B cell (primary cell): ENCODE measurements around the gene SERBP1. TPM values are rescaled to one million over a fixed set of nuclear protein-coding genes. Genes with fewer than 3 reads are reported as not detected.

Experiments used
- ATAC-seq: fragments of 200-7000 bp; cut with Tn5 transposase; one replicate; pipeline ENCODE4 v1.10.0; 2021; ENCODE audit warnings: low read depth, mild to moderate bottlenecking, moderate number of reproducible peaks, moderate library complexity
- CTCF ChIA-PET: fragments of 350-600 bp; sonication (Branson Sonifier 250); formaldehyde crosslinking; loops from one replicate; lab custom pipeline; 2021; ENCODE audit warnings: antibody characterized with exemption, inconsistent platforms; lab: Charles Lee
- POLR2A ChIA-PET: fragments of 350-600 bp; sonication (Branson Sonifier 250); formaldehyde crosslinking; loops from one replicate; lab custom pipeline; 2021; ENCODE audit warnings: antibody characterized with exemption; lab: Charles Lee
- DNase-seq: peaks from one replicate; pipeline ENCODE4 v3.0.0; 2013
- H2AFZ ChIP-seq: 2 replicates; pipeline ENCODE4 v1.6.1; 2012; ENCODE audit warnings: mild to moderate bottlenecking, low read depth, low read length; ENCODE audit not compliant: insufficient read depth, poor library complexity, severe bottlenecking
- H3K27ac ChIP-seq, 2 donors: 1 replicate in 1 of 2; 2 replicates in 1 of 2; pipeline ENCODE4 v1.5.1; 2012 to 2013; ENCODE audit warnings: low read length in 2 of 2, mild to moderate bottlenecking in 2 of 2, moderate library complexity in 1 of 2
- H3K27me3 ChIP-seq, 4 experiments: fragments of 200-600 bp in 1 of 4; sonication (generic) in 1 of 4; replicated peaks in 1 of 4; 1 replicate in 2 of 4; 2 replicates in 2 of 4; pipeline versions ENCODE4 v1.6.1 to v1.7.0; 2013 to 2016; ENCODE audit warnings: low read length in 3 of 4, mild to moderate bottlenecking in 2 of 4, mixed read lengths in 1 of 4, moderate library complexity in 1 of 4; ENCODE audit not compliant: insufficient read depth in 4 of 4, control insufficient read depth in 3 of 4; ENCODE audit errors: control extremely low read depth in 1 of 4
- H3K36me3 ChIP-seq, 2 experiments: replicated peaks in 1 of 2; 1 replicate in 1 of 2; 2 replicates in 1 of 2; pipeline versions ENCODE4 v1.6.1 to v1.7.1; 2013; ENCODE audit warnings: low read length in 1 of 2; ENCODE audit not compliant: insufficient read depth in 2 of 2, control insufficient read depth in 1 of 2; ENCODE audit errors: control extremely low read depth in 1 of 2, extremely low read depth in 1 of 2
- H3K4me1 ChIP-seq, 2 donors: fragments of 200-600 bp in 1 of 2; sonication (generic) in 1 of 2; 1 replicate in 1 of 2; 2 replicates in 1 of 2; pipeline versions ENCODE4 v1.5.1 to v1.6.1; 2013 to 2017; ENCODE audit warnings: low read length in 2 of 2; ENCODE audit not compliant: control insufficient read depth in 2 of 2, insufficient read depth in 2 of 2
- H3K4me2 ChIP-seq: replicated peaks from 2 replicates; pipeline ENCODE3; 2012; ENCODE audit warnings: mild to moderate bottlenecking, low read depth, low read length; ENCODE audit not compliant: poor library complexity, severe bottlenecking
- H3K4me3 ChIP-seq, 5 experiments: fragments of 200-600 bp in 1 of 5; sonication (generic) in 1 of 5; 1 replicate in 3 of 5; 2 replicates in 2 of 5; pipeline versions ENCODE4 v1.5.1 to v1.7.0; 2011 to 2016; ENCODE audit warnings: low read length in 4 of 5, mild to moderate bottlenecking in 4 of 5, low read depth in 2 of 5, control low read depth in 1 of 5, moderate library complexity in 1 of 5; ENCODE audit not compliant: insufficient read depth in 1 of 5; ENCODE audit errors: control extremely low read depth in 1 of 5, extremely low read depth in 1 of 5
- H3K79me2 ChIP-seq: fragments of 200-600 bp; sonication (generic); one replicate; pipeline ENCODE4 v1.6.0; 2016; ENCODE audit warnings: low read length; ENCODE audit not compliant: control insufficient read depth, insufficient read depth
- H3K9ac ChIP-seq: fragments of 200-600 bp; sonication (generic); 2 replicates; pipeline ENCODE4 v1.6.1; 2017; ENCODE audit warnings: mild to moderate bottlenecking, low read length, moderate library complexity
- H3K9me3 ChIP-seq, 3 donors: one replicate each; pipeline versions ENCODE4 v1.6.1 to v1.7.1; 2013; ENCODE audit warnings: low read length in 2 of 3; ENCODE audit not compliant: control insufficient read depth in 2 of 3, insufficient read depth in 1 of 3; ENCODE audit errors: control extremely low read depth in 1 of 3
- H4K20me1 ChIP-seq: 2 replicates; pipeline ENCODE4 v1.6.0; 2012; ENCODE audit warnings: mild to moderate bottlenecking, low read length; ENCODE audit not compliant: insufficient read depth, control insufficient read depth, poor library complexity, severe bottlenecking
- H3K27ac Mint-ChIP-seq: one replicate; pipeline ENCODE4 v1.8.0; 2021; ENCODE audit warnings: mixed read lengths
- H3K27me3 Mint-ChIP-seq: one replicate; pipeline ENCODE4 v1.8.0; 2021; ENCODE audit warnings: mixed read lengths
- H3K4me1 Mint-ChIP-seq: one replicate; pipeline ENCODE4 v1.8.0; 2021; ENCODE audit warnings: mixed read lengths
- H3K4me3 Mint-ChIP-seq: one replicate; pipeline ENCODE4 v1.8.0; 2021; ENCODE audit warnings: mixed read lengths
- H3K9me3 Mint-ChIP-seq: one replicate; pipeline ENCODE4 v1.8.0; 2022; ENCODE audit warnings: mixed read lengths; ENCODE audit not compliant: insufficient read depth
- EZH2 ChIP-seq: IDR thresholded peaks from 2 replicates; pipeline ENCODE4 v1.6.1; 2012; ENCODE audit warnings: borderline replicate concordance, low read depth, mild to moderate bottlenecking, moderate library complexity, low read length; ENCODE audit not compliant: insufficient read depth, poor library complexity, severe bottlenecking
- WGBS: methylation state at CpG from one replicate; pipeline ENCODE4 v1.1.5; 2013; ENCODE audit warnings: missing lambda C conversion rate; ENCODE audit not compliant: insufficient coverage; 5-methylcytosine and 5-hydroxymethylcytosine counted together
- intact Hi-C: fragments of 100-400 bp; cut with micrococcal nuclease; formaldehyde crosslinking; loops from one replicate; pipeline ENCODE4 v1.10.0; 2022
- polyA plus RNA-seq: library from polyadenylated mRNA; depleted of rRNA; stranded (reverse); fragments of >200 nt; gene quantifications from 2 replicates; pipeline ENCODE4 v1.2.3, GENCODE V29; 2012
- total RNA-seq, 2 donors: library from RNA; stranded (reverse); fragments of 120-200 nt in 1 of 2; gene quantifications; 1 replicate in 1 of 2; 2 replicates in 1 of 2; pipeline versions ENCODE4 v1.2.3 to v1.2.4, GENCODE V29; 2013 to 2022
- TF ChIP-seq, protein P1 (sequence below): fragments of 200-600 bp; IDR thresholded peaks from one replicate; pipeline ENCODE4 v1.8.0; 2022; ENCODE audit warnings: antibody characterized with exemption, mild to moderate bottlenecking

The SERBP1 gene
- total and polyA plus RNA-seq, 2 donors (not counting 1 experiment from before 2014, with no cell fraction given) = 21.0 to 142 TPM

DNA sequence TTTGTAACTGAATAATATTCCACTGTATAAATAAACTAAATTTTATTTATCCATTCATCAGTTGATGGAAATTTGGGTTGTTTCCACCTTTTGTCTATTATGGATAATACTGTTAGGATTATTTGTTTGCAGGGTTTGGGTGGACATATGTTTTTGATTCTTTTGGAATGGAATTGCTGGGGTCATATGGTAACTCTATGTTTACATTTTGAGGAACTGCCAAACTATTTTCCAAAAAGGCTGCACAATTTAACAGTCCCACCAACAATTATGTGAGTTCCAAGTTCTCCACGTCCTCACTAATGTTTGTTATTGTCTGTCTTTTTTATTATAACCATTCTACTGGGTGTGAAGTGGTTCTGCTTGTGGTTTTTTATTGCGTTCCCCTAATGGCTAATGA lies 4.3 kb upstream of the SERBP1 start:
- H3K9me3 ChIP-seq = no peaks in the 10 kb centered on the region
- H2AFZ ChIP-seq = no peak overlapping the region
- H4K20me1 ChIP-seq = peaks cover 3% of the 10 kb centered on the region
- no peak overlapping the region for H3K27ac ChIP-seq
- WGBS = no CpG with 5 or more reads among the region's 2 CpGs
- H3K36me3 ChIP-seq = no peaks in the 10 kb centered on the region
- CTCF ChIA-PET = no interaction called here
- peaks cover 16 to 17% of the 10 kb centered on the region in 2 donors for H3K4me1 ChIP-seq
- H3K4me3 ChIP-seq = no peak overlapping the region
- intact Hi-C loops = loop anchor here (5.0 kb wide), 2 partner anchors 322 to 452 kb away; no protein-coding TSS in a partner anchor
- TF ChIP-seq, protein P1, sequence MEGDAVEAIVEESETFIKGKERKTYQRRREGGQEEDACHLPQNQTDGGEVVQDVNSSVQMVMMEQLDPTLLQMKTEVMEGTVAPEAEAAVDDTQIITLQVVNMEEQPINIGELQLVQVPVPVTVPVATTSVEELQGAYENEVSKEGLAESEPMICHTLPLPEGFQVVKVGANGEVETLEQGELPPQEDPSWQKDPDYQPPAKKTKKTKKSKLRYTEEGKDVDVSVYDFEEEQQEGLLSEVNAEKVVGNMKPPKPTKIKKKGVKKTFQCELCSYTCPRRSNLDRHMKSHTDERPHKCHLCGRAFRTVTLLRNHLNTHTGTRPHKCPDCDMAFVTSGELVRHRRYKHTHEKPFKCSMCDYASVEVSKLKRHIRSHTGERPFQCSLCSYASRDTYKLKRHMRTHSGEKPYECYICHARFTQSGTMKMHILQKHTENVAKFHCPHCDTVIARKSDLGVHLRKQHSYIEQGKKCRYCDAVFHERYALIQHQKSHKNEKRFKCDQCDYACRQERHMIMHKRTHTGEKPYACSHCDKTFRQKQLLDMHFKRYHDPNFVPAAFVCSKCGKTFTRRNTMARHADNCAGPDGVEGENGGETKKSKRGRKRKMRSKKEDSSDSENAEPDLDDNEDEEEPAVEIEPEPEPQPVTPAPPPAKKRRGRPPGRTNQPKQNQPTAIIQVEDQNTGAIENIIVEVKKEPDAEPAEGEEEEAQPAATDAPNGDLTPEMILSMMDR = no peak
- no peak for TF ChIP-seq EZH2
- no peak overlapping the region for H3K9ac ChIP-seq
- H3K79me2 ChIP-seq = peaks cover 13% of the 10 kb centered on the region
- H3K4me2 ChIP-seq = no peak overlapping the region
- Mint-ChIP-seq H3K9me3 (no peaks in the 10 kb centered on the region), H3K27ac (no peak overlapping the region), H3K4me3 (no peak overlapping the region), H3K27me3 (peaks cover under 1% of the 10 kb centered on the region), H3K4me1 (peaks cover 27% of the 10 kb centered on the region)
- POLR2A ChIA-PET = interaction anchor here (0.7 kb wide), 1 partner anchor 81 kb away, joined by 3 read pairs; no protein-coding TSS in a partner anchor
- DNase-seq (no peak), ATAC-seq (no peak)
- no peaks in the 10 kb centered on the region for H3K27me3 ChIP-seq

DNA sequence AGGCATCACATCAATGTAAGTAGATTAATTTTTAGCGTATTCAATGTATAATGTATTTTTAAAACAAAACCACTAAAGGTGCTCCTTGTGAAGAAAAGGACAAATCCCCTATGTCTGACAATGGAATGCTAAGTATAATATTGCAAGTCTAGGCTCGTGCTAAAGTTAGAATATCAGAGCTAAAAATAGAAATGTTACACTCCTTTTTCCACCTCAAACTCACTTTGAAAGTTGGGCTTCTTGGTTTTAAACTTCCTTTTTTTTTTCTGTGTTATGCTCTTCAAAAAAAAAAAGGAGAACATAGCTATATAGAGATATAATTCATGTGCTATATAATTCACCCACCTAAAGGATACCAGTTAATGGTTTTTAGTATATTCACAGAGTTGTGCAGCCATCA lies 3.6 kb upstream of the SERBP1 start:
- no peaks in the 10 kb centered on the region for H3K36me3 ChIP-seq
- no peak overlapping the region for H3K9ac ChIP-seq
- peaks cover 31% of the 10 kb centered on the region for H3K4me1 Mint-ChIP-seq

More for the DNA sequence above, 3.6 kb upstream of the SERBP1 start:
- no peaks in the 10 kb centered on the region for H3K27me3 Mint-ChIP-seq
- H4K20me1 ChIP-seq = peaks cover 9% of the 10 kb centered on the region
- peak overlapping the region; percentile 23 for H2AFZ ChIP-seq
- no CpG with 5 or more reads among the region's 2 CpGs for WGBS
- H3K4me1 ChIP-seq = peaks cover 16 to 17% of the 10 kb centered on the region in 2 donors
- no peak overlapping the region for H3K4me3 ChIP-seq
- peak overlapping the region; percentile 3 for H3K4me2 ChIP-seq
- H3K27ac Mint-ChIP-seq = peak overlapping the region; percentile 67
- intact Hi-C loops = loop anchor here (5.0 kb wide), 2 partner anchors 322 to 452 kb away; no protein-coding TSS in a partner anchor
- ATAC-seq (no peak), DNase-seq (peak; percentile 29)
- ChIA-PET CTCF (no interaction called here), POLR2A (interaction anchor here (0.7 kb wide), 1 partner anchor 80 kb away, joined by 3 read pairs; no protein-coding TSS in a partner anchor)
- H3K9me3 Mint-ChIP-seq = no peaks in the 10 kb centered on the region
- H3K27me3 ChIP-seq = no peaks in the 10 kb centered on the region
- H3K27ac ChIP-seq = no peak overlapping the region
- no peak for TF ChIP-seq EZH2
- TF ChIP-seq, protein P1 = no peak
- H3K4me3 Mint-ChIP-seq = no peak overlapping the region
- peaks cover 20% of the 10 kb centered on the region for H3K79me2 ChIP-seq
- H3K9me3 ChIP-seq = no peaks in the 10 kb centered on the region
